ENCODE results near the gene XYLT1. TPM values are rescaled to one million over a fixed set of nuclear protein-coding genes. Genes with fewer than 3 reads are reported as not detected.

XYLT1 gene
- total RNA-seq, 2 donors from 2014 or later = 5.1 to 19.3 TPM

GRCh38 chr16:17461951-17462729 is 8.6 kb downstream of the XYLT1 start:
- DNase-seq (ENCODE audit: low spot score) = no peak
- no peaks in the 10 kb centered on the region for H3K4me1 ChIP-seq (replicated peaks)
- TF ChIP-seq, protein P1, sequence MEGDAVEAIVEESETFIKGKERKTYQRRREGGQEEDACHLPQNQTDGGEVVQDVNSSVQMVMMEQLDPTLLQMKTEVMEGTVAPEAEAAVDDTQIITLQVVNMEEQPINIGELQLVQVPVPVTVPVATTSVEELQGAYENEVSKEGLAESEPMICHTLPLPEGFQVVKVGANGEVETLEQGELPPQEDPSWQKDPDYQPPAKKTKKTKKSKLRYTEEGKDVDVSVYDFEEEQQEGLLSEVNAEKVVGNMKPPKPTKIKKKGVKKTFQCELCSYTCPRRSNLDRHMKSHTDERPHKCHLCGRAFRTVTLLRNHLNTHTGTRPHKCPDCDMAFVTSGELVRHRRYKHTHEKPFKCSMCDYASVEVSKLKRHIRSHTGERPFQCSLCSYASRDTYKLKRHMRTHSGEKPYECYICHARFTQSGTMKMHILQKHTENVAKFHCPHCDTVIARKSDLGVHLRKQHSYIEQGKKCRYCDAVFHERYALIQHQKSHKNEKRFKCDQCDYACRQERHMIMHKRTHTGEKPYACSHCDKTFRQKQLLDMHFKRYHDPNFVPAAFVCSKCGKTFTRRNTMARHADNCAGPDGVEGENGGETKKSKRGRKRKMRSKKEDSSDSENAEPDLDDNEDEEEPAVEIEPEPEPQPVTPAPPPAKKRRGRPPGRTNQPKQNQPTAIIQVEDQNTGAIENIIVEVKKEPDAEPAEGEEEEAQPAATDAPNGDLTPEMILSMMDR (IDR thresholded peaks at IDR 0.05) = no peak
- TF ChIP-seq POLR2A (IDR thresholded peaks at IDR 0.05) = no peak
- no peak for TF ChIP-seq POLR2AphosphoS5 (IDR thresholded peaks at IDR 0.05)
- no peaks in the 10 kb centered on the region for H3K36me3 ChIP-seq
- H3K9me3 ChIP-seq = no peaks in the 10 kb centered on the region
- H3K4me3 ChIP-seq = no peak overlapping the region
- intact Hi-C loops (cut with DNase I) = loop anchor here (10.0 kb wide), 2 partner anchors 157 to 597 kb away; no protein-coding TSS in a partner anchor
- no peak overlapping the region for H3K27ac ChIP-seq
- 96% methylated on average over 13 of the region's 13 CpGs for WGBS
- no peaks in the 10 kb centered on the region for H3K27me3 ChIP-seq (replicated peaks; ENCODE audit: insufficient read depth)

GRCh38 chr16:17460890-17461289 is 9.9 kb downstream of the XYLT1 start:
- no peak overlapping the region for H3K27ac ChIP-seq
- no peaks in the 10 kb centered on the region for H3K27me3 ChIP-seq (replicated peaks; ENCODE audit: insufficient read depth)
- intact Hi-C loops (cut with DNase I) = loop anchor here (10.0 kb wide), 2 partner anchors 156 to 596 kb away; no protein-coding TSS in a partner anchor
- H3K9me3 ChIP-seq = no peaks in the 10 kb centered on the region
- no peaks in the 10 kb centered on the region for H3K36me3 ChIP-seq
- no peak for DNase-seq (ENCODE audit: low spot score)
- no peak overlapping the region for H3K4me3 ChIP-seq
- H3K4me1 ChIP-seq (replicated peaks) = no peaks in the 10 kb centered on the region
- WGBS = 86% methylated on average over 3 of the region's 3 CpGs
- TF ChIP-seq POLR2AphosphoS5 (IDR thresholded peaks at IDR 0.05) = no peak
- TF ChIP-seq, protein P1 (IDR thresholded peaks at IDR 0.05) = no peak

DNA sequence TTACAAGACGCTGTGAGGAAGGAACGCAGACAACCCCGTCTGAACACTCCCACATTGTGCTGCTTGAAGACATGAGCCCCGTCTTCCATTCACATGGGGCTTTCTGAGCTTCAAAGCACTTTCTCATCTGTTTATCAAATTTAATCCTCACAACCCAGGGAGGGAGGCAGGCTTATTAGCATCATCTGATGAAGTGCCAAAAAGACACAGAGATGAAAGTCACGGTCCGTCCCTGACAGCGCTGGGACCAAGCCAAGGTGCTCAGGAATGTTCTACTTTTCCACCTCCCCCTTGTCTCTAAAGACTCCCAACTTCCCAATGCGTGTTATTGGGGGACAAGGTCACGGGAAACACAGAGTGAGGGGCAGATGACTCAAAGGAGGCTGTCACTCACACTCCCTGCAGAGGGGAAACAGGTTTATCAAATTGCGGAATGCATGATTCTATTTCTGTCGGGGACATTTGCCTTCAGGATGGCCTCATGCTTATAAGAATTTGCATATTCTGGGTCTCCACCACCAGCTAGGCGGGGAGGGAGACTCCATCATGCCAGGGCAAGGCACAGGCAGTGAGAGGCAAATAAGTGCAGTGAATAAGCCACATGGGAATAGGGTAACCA is 10.7 kb downstream of the XYLT1 start:
- Histone ChIP-seq H3K9me3 (no peaks in the 10 kb centered on the region), H3K4me1 (replicated peaks) (no peaks in the 10 kb centered on the region), H3K4me3 (no peak overlapping the region), H3K36me3 (no peaks in the 10 kb centered on the region), H3K27ac (no peak overlapping the region), H3K27me3 (replicated peaks; ENCODE audit: insufficient read depth) (no peaks in the 10 kb centered on the region)
- intact Hi-C loops (cut with DNase I) = loop anchor here (10.0 kb wide), 2 partner anchors 155 to 595 kb away; no protein-coding TSS in a partner anchor
- DNase-seq (ENCODE audit: low spot score) = no peak
- 23% methylated on average over 12 of the region's 12 CpGs for whole genome bisulfite sequencing
- TF ChIP-seq POLR2AphosphoS5 (IDR thresholded peaks at IDR 0.05) = no peak
- TF ChIP-seq POLR2A (IDR thresholded peaks at IDR 0.05) = no peak
- TF ChIP-seq, protein P1 (IDR thresholded peaks at IDR 0.05) = no peak

DNA sequence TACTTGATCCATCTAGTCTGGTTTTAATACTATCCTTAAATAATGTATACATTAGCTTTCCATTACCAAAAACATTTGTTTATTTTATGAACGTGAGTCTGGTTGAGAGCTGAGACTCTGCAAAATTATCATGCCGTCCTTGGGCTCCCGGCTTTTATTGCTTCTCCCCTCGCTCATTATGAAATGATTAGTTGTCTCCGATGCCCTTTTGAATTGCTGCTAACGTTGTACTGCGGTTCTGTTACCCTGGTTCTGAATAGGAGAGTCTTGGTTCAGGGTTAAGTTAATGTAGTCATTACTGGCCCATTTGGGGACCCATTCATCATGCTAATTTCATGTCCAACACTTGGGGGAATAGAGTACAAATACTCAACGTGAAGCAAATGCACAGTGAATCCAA is 12.8 kb downstream of the XYLT1 start:
- Histone ChIP-seq H3K27me3 (replicated peaks; ENCODE audit: insufficient read depth) (no peaks in the 10 kb centered on the region), H3K4me3 (no peak overlapping the region), H3K4me1 (replicated peaks) (no peaks in the 10 kb centered on the region), H3K9me3 (no peaks in the 10 kb centered on the region), H3K27ac (no peak overlapping the region), H3K36me3 (no peaks in the 10 kb centered on the region)
- intact Hi-C loops (cut with DNase I) = no loop called here
- no peak for DNase-seq (ENCODE audit: low spot score)
- TF ChIP-seq POLR2A (IDR thresholded peaks at IDR 0.05) = no peak
- no peak for TF ChIP-seq POLR2AphosphoS5 (IDR thresholded peaks at IDR 0.05)
- TF ChIP-seq, protein P1 (IDR thresholded peaks at IDR 0.05) = no peak
- WGBS = 78% methylated on average over 8 of the region's 8 CpGs
